Cardiac atrium fibroblast (primary cell): ENCODE measurements around the gene RAD51D. TPM values are rescaled to one million over a fixed set of nuclear protein-coding genes. Genes with fewer than 3 reads are reported as not detected.

ENCODE experiments used
- total RNA-seq: library from RNA; depleted of rRNA; stranded (reverse); fragments of >200 nt; gene quantifications from 2 replicates; pipeline ENCODE4 v1.2.3, GENCODE V29; 2015

RAD51D gene
- 4.7 and 9.0 TPM in 2 replicates for total RNA-seq

GRCh38 chr17:35119370-35120165 is at the start of gene RAD51D:
TSS of gene RAD51D (minus strand) at chr17:35119860. CDS start at chr17:35119613, 247 bp downstream.

DNA sequence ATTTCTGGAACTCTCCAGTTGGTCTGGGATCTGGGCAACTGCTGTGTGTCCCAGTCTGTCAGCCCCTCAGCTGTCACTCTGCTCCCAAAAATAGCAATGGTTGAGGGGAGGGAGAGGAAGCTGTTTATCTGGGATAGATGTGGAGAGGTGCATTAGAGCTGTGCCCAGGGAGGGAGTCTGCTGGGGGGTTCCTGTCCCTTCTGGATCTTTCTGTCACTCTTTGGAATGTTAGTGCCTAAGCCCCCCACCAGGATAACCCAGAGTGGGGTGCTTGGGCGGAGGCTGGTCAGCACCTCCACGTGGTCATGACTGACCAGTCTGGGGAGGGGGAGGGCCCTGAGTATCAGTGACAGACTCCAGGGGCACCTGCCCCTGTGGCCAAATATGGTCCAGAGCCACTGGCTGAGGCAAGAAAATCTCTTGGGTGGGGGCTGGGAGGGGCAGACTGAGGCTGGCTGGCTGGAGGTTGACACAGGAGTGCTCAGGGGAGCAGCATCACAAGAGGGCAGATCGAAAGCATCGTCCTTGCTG is 27.8 kb upstream of the RAD51D start, which contains the start of gene UNC45B:
TSS of gene UNC45B (plus strand) at position 443 of the 531 bp plus-strand sequence. CDS start 447 bp downstream, outside the sequence.

GRCh38 chr17:35141681-35142466 is 22.2 kb upstream of the RAD51D start, which contains the start of gene NLE1:
TSS of gene NLE1 (minus strand) at chr17:35142303. CDS start at chr17:35142275, 28 bp downstream.

DNA sequence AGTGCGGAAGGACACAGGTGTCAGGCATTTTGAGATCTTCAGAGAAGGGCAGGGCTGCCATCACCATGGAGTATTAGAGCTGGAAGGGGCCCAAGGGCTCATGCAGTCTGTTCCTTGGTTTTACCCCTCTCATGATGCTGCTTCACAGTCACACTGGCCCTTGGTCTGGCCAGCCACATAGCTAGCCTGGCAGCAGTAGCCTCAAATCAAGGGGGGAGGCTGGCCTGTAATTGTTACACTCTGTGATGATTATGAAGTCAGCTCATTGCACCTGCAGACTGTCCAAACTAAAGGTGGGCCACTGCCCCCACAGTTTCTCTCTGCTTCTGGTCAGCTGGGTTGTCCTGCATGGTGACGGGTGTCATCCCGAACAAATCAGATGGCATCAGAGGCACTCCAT is 1.7 kb upstream of the RAD51D start, which contains the start of gene FNDC8:
TSS of gene FNDC8 (plus strand) at position 301 of the 400 bp plus-strand sequence. CDS start at position 380, 79 bp downstream.

GRCh38 chr17:35063514-35064223 is 56.0 kb downstream of the RAD51D start, which contains the start of gene RFFL:
TSS of gene RFFL (minus strand) at chr17:35063707. CDS start at chr17:35026553, 37,154 bp downstream.

Other genes starting within 250 kb of the RAD51D start
- gene CCT6B, start 158.4 kb downstream of the RAD51D start, total RNA-seq = 0.54 and 2.4 TPM in 2 replicates
- gene ZNF830, start 158.3 kb downstream of the RAD51D start, total RNA-seq = 5.6 and 7.3 TPM in 2 replicates
- 8.7 and 11.9 TPM in 2 replicates for gene LIG3, start 139.3 kb downstream of the RAD51D start, total RNA-seq
- 5.3 and 10.8 TPM in 2 replicates for gene RFFL, start 56.2 kb downstream of the RAD51D start, total RNA-seq
- gene FNDC8, start 1.8 kb upstream of the RAD51D start, total RNA-seq = not detected in 2 replicates
- gene NLE1, start 22.4 kb upstream of the RAD51D start, total RNA-seq = 7.8 and 9.6 TPM in 2 replicates
- not detected in 2 replicates for gene UNC45B, start 28.0 kb upstream of the RAD51D start, total RNA-seq
- not detected in 2 replicates for gene SLC35G3, start 74.5 kb upstream of the RAD51D start, total RNA-seq
- gene SLFN5, start 123.2 kb upstream of the RAD51D start, total RNA-seq = 31.2 and 38.9 TPM in 2 replicates